HCT116 (cell line): ENCODE results near the gene CBL. TPM values are rescaled to one million over a fixed set of nuclear protein-coding genes. Genes with fewer than 3 reads are reported as not detected.

Experiments used
- ATAC-seq: fragments of 200-7000 bp; cut with Tn5 transposase; 2 replicates; pipeline ENCODE4 v1.9.1; 2020; ENCODE audit warnings: mild to moderate bottlenecking, moderate library complexity
- BruUV-seq: library from RNA; stranded (reverse); fragments of 400-500 nt; replicated peaks from 2 replicates; lab custom pipeline; 2021; lab: Mats Ljungman, UMichigan
- CTCF ChIA-PET: fragments of 300-600 bp; sonication (Branson Sonifier 250); formaldehyde crosslinking; loops from one replicate; lab custom pipeline; 2021; ENCODE audit warnings: antibody characterized with exemption; lab: Charles Lee
- POLR2A ChIA-PET: fragments of 300-600, 350-600 bp; sonication (Branson Sonifier 250); formaldehyde crosslinking; loops from one replicate; lab custom pipeline; 2021; ENCODE audit warnings: antibody characterized with exemption; lab: Charles Lee
- RAD21 ChIA-PET, 2 experiments: fragments of 300-600 bp; sonication (Branson Sonifier 250); formaldehyde crosslinking; loops; one replicate each; lab custom pipeline; 2023; ENCODE audit warnings: low total read pairs in 2 of 2; ENCODE audit not compliant: uncharacterized antibody in 2 of 2, unreplicated experiment in 2 of 2, low non-redundant PET in 1 of 2; lab: Charles Lee
- DNase-seq: peaks from one replicate; pipeline ENCODE4 v3.0.0-alpha.2; 2010; ENCODE audit warnings: low read depth, low spot score
- H2AFZ ChIP-seq: fragments of 200-600 bp; shearing (Covaris generic), sonication (generic); 2 replicates; pipeline ENCODE4 v1.6.1; 2017; ENCODE audit warnings: low read depth, mixed run types, mixed read lengths, antibody characterized with exemption, low read length; ENCODE audit not compliant: poor library complexity, severe bottlenecking
- H3K27ac ChIP-seq: 2 replicates; pipeline ENCODE4 v1.5.1; 2012; ENCODE audit warnings: low read depth, low read length
- H3K27me3 ChIP-seq: fragments of 200-600 bp; sonication (generic); 2 replicates; pipeline ENCODE4 v1.6.1; 2016; ENCODE audit warnings: mixed run types, low read length, mixed read lengths; ENCODE audit not compliant: insufficient read depth
- H3K36me3 ChIP-seq, 2 experiments: fragments of 200-500 bp in 1 of 2; fragments of 200-600 bp in 1 of 2; sonication (Bioruptor generic) in 1 of 2; sonication (generic) in 1 of 2; 2 replicates each; pipeline versions ENCODE4 v1.5.1 to v1.6.1; 2014 to 2016; ENCODE audit warnings: low read length in 2 of 2, inconsistent platforms in 1 of 2, mixed read lengths in 1 of 2, mixed run types in 1 of 2; ENCODE audit not compliant: insufficient read depth in 2 of 2, control insufficient read depth in 1 of 2
- H3K4me1 ChIP-seq, 2 experiments: fragments of 200-600 bp in 1 of 2; sonication (generic) in 1 of 2; 2 replicates each; pipeline versions ENCODE4 v1.5.1 to v1.6.1; 2012 to 2017; ENCODE audit warnings: low read length in 2 of 2, inconsistent platforms in 1 of 2, mild to moderate bottlenecking in 1 of 2, mixed read lengths in 1 of 2, mixed run types in 1 of 2, moderate library complexity in 1 of 2; ENCODE audit not compliant: insufficient read depth in 2 of 2, control insufficient read depth in 1 of 2
- H3K4me2 ChIP-seq: fragments of 200-600 bp; sonication (generic); 2 replicates; pipeline ENCODE4 v1.6.1; 2017; ENCODE audit warnings: mixed run types, low read length, mixed read lengths
- H3K4me3 ChIP-seq, 2 experiments: fragments of 200-600 bp in 1 of 2; sonication (generic) in 1 of 2; replicated peaks in 1 of 2; 2 replicates each; pipeline ENCODE4 v1.5.1; 2011 to 2016; ENCODE audit warnings: low read length in 2 of 2, control low read depth in 1 of 2, low read depth in 1 of 2, mild to moderate bottlenecking in 1 of 2, mixed read lengths in 1 of 2, mixed run types in 1 of 2
- H3K79me2 ChIP-seq: fragments of 200-600 bp; sonication (generic); 2 replicates; pipeline ENCODE4 v1.6.1; 2017; ENCODE audit warnings: mild to moderate bottlenecking, mixed run types, low read length, moderate library complexity, mixed read lengths; ENCODE audit not compliant: insufficient read depth
- H3K9ac ChIP-seq: fragments of 200-600 bp; sonication (generic); 2 replicates; pipeline ENCODE4 v1.6.1; 2016; ENCODE audit warnings: low read length, mixed read lengths
- H3K9me2 ChIP-seq: fragments of 200-600 bp; sonication (generic), shearing (Covaris generic); 2 replicates; pipeline ENCODE4 v1.6.1; 2017; ENCODE audit warnings: mixed run types, mild to moderate bottlenecking, moderate library complexity; ENCODE audit not compliant: insufficient read depth
- H3K9me3 ChIP-seq, 2 experiments: fragments of 200-500 bp in 1 of 2; fragments of 200-600 bp in 1 of 2; sonication (Bioruptor generic) in 1 of 2; sonication (generic) in 1 of 2; 2 replicates each; pipeline ENCODE4 v1.6.1; 2014 to 2017; ENCODE audit warnings: low read length in 2 of 2, mixed read lengths in 2 of 2, inconsistent platforms in 1 of 2, low read depth in 1 of 2, mild to moderate bottlenecking in 1 of 2, mixed run types in 1 of 2, moderate library complexity in 1 of 2; ENCODE audit not compliant: control insufficient read depth in 1 of 2, insufficient read depth in 1 of 2
- H4K20me1 ChIP-seq: fragments of 200-600 bp; sonication (generic), shearing (Covaris generic); 2 replicates; pipeline ENCODE4 v1.6.1; 2017; ENCODE audit warnings: mixed run types, mild to moderate bottlenecking, moderate library complexity; ENCODE audit not compliant: insufficient read depth
- CBX3 ChIP-seq: IDR thresholded peaks from 2 replicates; pipeline ENCODE4 v1.6.1; 2012; ENCODE audit warnings: low read depth
- EZH2 ChIP-seq: fragments of 200-600 bp; sonication (generic); IDR thresholded peaks from 2 replicates; pipeline ENCODE4 v1.6.1; 2017; ENCODE audit warnings: antibody characterized with exemption, mixed run types
- EZH2phosphoT487 ChIP-seq: fragments of 200-600 bp; IDR thresholded peaks from 2 replicates; pipeline ENCODE4 v1.6.1; 2018; ENCODE audit warnings: antibody characterized with exemption, borderline replicate concordance
- FOSL1 ChIP-seq: IDR thresholded peaks from 2 replicates; pipeline ENCODE4 v1.6.1; 2012; ENCODE audit warnings: low read depth
- JUND ChIP-seq: IDR thresholded peaks from 2 replicates; pipeline ENCODE4 v1.6.1; 2012
- POLR2A ChIP-seq: IDR thresholded peaks from 2 replicates; pipeline ENCODE4 v1.7.0; 2011; ENCODE audit warnings: borderline replicate concordance; ENCODE audit not compliant: insufficient read depth, insufficient read length; ENCODE audit errors: extremely low read depth
- SIN3A ChIP-seq: IDR thresholded peaks from 2 replicates; pipeline ENCODE4 v1.6.1; 2012; ENCODE audit warnings: low read depth
- SP1 ChIP-seq: IDR thresholded peaks from 2 replicates; pipeline ENCODE4 v1.6.1; 2012; ENCODE audit warnings: low read depth
- TCF7L2 ChIP-seq: IDR thresholded peaks from 2 replicates; pipeline ENCODE4 v1.7.0; 2011; ENCODE audit warnings: borderline replicate concordance, inconsistent platforms; ENCODE audit not compliant: insufficient read depth, insufficient read length; ENCODE audit errors: extremely low read depth
- intact Hi-C: fragments of 100-400 bp; cut with micrococcal nuclease; formaldehyde crosslinking; loops from 2 replicates; pipeline ENCODE4 v1.10.0; 2022
- total RNA-seq: library from RNA; stranded (reverse); gene quantifications from one replicate; pipeline ENCODE4 v1.2.1, GENCODE V29; 2021; ENCODE audit not compliant: unreplicated experiment
- TF ChIP-seq, protein P1 (sequence below): IDR thresholded peaks from 2 replicates; pipeline ENCODE4 v1.6.1; 2012
- TF ChIP-seq, protein P2 (sequence below): IDR thresholded peaks from 2 replicates; pipeline ENCODE4 v1.6.1; 2012

CBL gene
- total RNA-seq, 1 experiment from 2014 or later = 31.1 TPM

DNA sequence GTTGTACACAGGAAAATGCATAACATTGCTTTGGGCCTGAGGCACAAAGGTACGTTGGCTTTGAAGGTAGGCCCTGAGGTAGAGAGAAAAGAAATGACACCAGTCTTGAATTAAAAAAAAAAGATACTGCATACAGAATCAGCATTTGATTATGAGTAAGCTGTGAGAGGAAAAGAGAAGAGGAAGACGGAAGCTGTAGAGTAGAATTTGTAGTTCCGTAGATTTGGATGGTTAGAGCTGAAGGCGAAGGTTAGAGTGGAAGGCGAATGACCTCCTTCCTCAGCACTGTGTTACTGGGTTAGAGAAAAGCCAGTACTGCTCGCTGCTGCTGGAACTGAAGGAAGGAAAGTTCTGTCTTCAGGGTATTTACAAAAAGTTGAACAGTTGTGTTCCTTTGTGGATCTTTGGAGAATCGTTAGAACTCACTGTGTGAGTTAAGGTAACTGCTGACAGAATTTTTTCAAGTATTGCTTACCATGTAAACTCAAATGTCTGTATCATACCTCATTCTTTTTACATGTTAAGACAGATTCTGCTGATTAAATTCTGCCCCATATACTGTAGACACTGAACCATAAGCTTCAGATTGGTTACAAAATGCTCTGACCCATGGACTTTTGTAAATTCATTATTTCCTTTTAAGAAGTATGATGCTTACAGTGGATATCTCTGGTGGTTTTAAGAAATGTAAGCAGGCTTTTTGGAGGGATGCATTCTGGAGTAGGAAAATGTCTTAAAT, 60.5 kb downstream of the CBL start:
- Histone ChIP-seq H3K9me2 (no peaks in the 10 kb centered on the region), H3K79me2 (peaks cover 51% of the 10 kb centered on the region), H3K4me2 (no peak overlapping the region), H3K9me3 (no peaks in the 10 kb centered on the region), H3K9ac (no peak overlapping the region), H3K36me3 (no peaks in the 10 kb centered on the region), H3K27me3 (no peaks in the 10 kb centered on the region), H3K4me3 (no peak overlapping the region), H2AFZ (no peak overlapping the region), H3K4me1 (no peaks in the 10 kb centered on the region), H4K20me1 (peaks cover 9% of the 10 kb centered on the region; the same call in 1 of the 2 replicates), H3K27ac (no peak overlapping the region)
- CTCF ChIA-PET = no interaction called here
- BruUV-seq = no TSS peak
- intact Hi-C loops = loop anchor here (5.0 kb wide), 1 partner anchor 34 kb away; no protein-coding TSS in a partner anchor
- TF ChIP-seq, protein P1, sequence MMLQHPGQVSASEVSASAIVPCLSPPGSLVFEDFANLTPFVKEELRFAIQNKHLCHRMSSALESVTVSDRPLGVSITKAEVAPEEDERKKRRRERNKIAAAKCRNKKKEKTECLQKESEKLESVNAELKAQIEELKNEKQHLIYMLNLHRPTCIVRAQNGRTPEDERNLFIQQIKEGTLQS = no peak
- no peak for TF ChIP-seq EZH2
- TF ChIP-seq, protein P2, sequence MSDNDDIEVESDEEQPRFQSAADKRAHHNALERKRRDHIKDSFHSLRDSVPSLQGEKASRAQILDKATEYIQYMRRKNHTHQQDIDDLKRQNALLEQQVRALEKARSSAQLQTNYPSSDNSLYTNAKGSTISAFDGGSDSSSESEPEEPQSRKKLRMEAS = no peak
- no peak for TF ChIP-seq SIN3A
- no peak for TF ChIP-seq JUND
- no peak for TF ChIP-seq TCF7L2
- TF ChIP-seq CBX3 = no peak
- no peak for TF ChIP-seq SP1
- no peak for TF ChIP-seq EZH2phosphoT487
- RAD21 ChIA-PET = no interaction called here
- DNase-seq = no peak
- ATAC-seq = no peak
- POLR2A ChIA-PET = no interaction called here

DNA sequence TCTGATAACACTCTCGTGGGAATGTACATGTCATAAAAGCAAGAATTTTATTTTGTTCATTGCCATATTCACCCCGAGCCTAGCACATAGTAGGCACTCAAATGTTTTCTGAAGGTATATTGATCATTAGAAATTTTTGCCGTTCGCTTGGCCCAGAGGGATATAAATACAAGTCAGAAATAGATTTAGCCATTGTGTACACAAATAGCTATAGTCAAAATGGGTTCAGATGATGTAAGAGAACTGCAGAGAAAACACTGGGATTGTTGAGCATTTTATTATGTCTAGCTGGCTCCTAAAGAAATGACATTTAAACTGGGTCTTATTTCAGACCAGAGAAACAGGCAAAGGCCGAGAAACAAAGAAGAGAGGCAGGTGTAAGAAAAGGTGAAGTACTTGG, 61.5 kb downstream of the CBL start:
- Histone ChIP-seq H4K20me1 (peaks cover 9% of the 10 kb centered on the region; the same call in 1 of the 2 replicates), H3K9me2 (no peaks in the 10 kb centered on the region), H3K4me2 (no peak overlapping the region), H3K4me1 (no peaks in the 10 kb centered on the region), H3K27ac (no peak overlapping the region), H2AFZ (no peak overlapping the region), H3K9ac (no peak overlapping the region), H3K36me3 (no peaks in the 10 kb centered on the region), H3K79me2 (peaks cover 46% of the 10 kb centered on the region), H3K27me3 (no peaks in the 10 kb centered on the region), H3K9me3 (no peaks in the 10 kb centered on the region), H3K4me3 (no peak overlapping the region)
- DNase-seq = no peak
- ChIA-PET RAD21 (no interaction called here), POLR2A (no interaction called here), CTCF (no interaction called here)
- TF ChIP-seq POLR2A = no peak
- no peak for TF ChIP-seq FOSL1
- no peak for ATAC-seq
- intact Hi-C loops = loop anchor here (5.0 kb wide), 1 partner anchor 35 kb away; no protein-coding TSS in a partner anchor
- BruUV-seq = no TSS peak
